CD4-positive, alpha-beta T cell treated with Interleukin-1 beta for 1 hour (primary cell): ENCODE results near the gene GAPDHS.

Experiments used
- DNase-seq, 2 donors: peaks; one replicate each; pipeline ENCODE4 v3.0.0-alpha.2; 2020 to 2022

The GAPDHS gene

GRCh38 chr19:35533201-35533821 lies at the start of gene GAPDHS:
GAPDHS (plus strand) TSS chr19:35533456; CDS start chr19:35533528, 72 bp downstream.
- DNase-seq = no peak

- peak in 1 of 2 donors; percentile 49 for DNase-seq
Observed at GRCh38 chr19:35484252-35485036, 48.8 kb upstream of the GAPDHS start.

- DNase-seq = no peak
Observed at GRCh38 chr19:35486268-35486708, 47.0 kb upstream of the GAPDHS start.

GRCh38 chr19:35487656-35488182 lies 45.5 kb upstream of the GAPDHS start:
- DNase-seq = no peak

- DNase-seq = no peak
Observed at GRCh38 chr19:35488677-35489076, 44.6 kb upstream of the GAPDHS start.

GRCh38 chr19:35490364-35490763 lies 42.9 kb upstream of the GAPDHS start, which contains the start of gene KRTDAP:
KRTDAP (minus strand) TSS chr19:35490464; CDS start chr19:35490442, 22 bp downstream.
- DNase-seq = no peak

- no peak for DNase-seq
Observed at GRCh38 chr19:35491836-35492360, 41.4 kb upstream of the GAPDHS start.

GRCh38 chr19:35493971-35494370 lies 39.3 kb upstream of the GAPDHS start:
- DNase-seq = no peak

- DNase-seq = peak; percentile 68 to 73
Observed at GRCh38 chr19:35495107-35496064, 37.9 kb upstream of the GAPDHS start.

GRCh38 chr19:35497406-35497805 lies 35.9 kb upstream of the GAPDHS start:
- no peak for DNase-seq

- DNase-seq = no peak
Observed at GRCh38 chr19:35498220-35498619, 35.0 kb upstream of the GAPDHS start.

GRCh38 chr19:35498984-35499527 lies 34.2 kb upstream of the GAPDHS start:
- DNase-seq = no peak

GRCh38 chr19:35500611-35501010 lies 32.6 kb upstream of the GAPDHS start:
- DNase-seq = no peak

GRCh38 chr19:35501684-35502083 lies 31.6 kb upstream of the GAPDHS start:
- DNase-seq = no peak

GRCh38 chr19:35502751-35503150 lies 30.5 kb upstream of the GAPDHS start:
- DNase-seq = no peak

GRCh38 chr19:35506011-35506410 lies 27.2 kb upstream of the GAPDHS start:
- no peak for DNase-seq

GRCh38 chr19:35507561-35507960 lies 25.7 kb upstream of the GAPDHS start:
- no peak for DNase-seq

- no peak for DNase-seq
Observed at GRCh38 chr19:35508129-35508528, 25.1 kb upstream of the GAPDHS start.

GRCh38 chr19:35509018-35509652 lies 24.1 kb upstream of the GAPDHS start:
- peak; percentile 40 to 54 for DNase-seq

GRCh38 chr19:35509861-35510625 lies 23.2 kb upstream of the GAPDHS start:
- peak; percentile 69 to 70 for DNase-seq

- DNase-seq = no peak
Observed at GRCh38 chr19:35510626-35510964, 22.7 kb upstream of the GAPDHS start.
